K562 (cell line): Measurements from ENCODE around the gene ADNP2. TPM values are rescaled to one million over a fixed set of nuclear protein-coding genes. Genes with fewer than 3 reads are reported as not detected.

ENCODE experiments used
- ATAC-seq: fragments of 200-7000 bp; cut with Tn5 transposase; 3 replicates; pipeline ENCODE4 v1.9.1; 2020; ENCODE audit warnings: moderate library complexity
- BruUV-seq: library from RNA; stranded (reverse); fragments of 400-500 nt; replicated peaks from 2 replicates; lab custom pipeline; 2021; lab: Mats Ljungman, UMichigan
- CTCF ChIA-PET: fragments of 300-600 bp; formaldehyde crosslinking; extraction: SDS; loops from one replicate; lab custom pipeline; 2021; ENCODE audit warnings: low intra/inter-chr PET ratio; lab: Yijun Ruan, JAX
- POLR2A ChIA-PET: fragments of 300-600, 350-650 bp; sonication (Branson Sonifier 250); formaldehyde crosslinking; extraction: SDS; loops from one replicate; lab custom pipeline; 2021; ENCODE audit warnings: antibody characterized with exemption, inconsistent platforms; lab: Yijun Ruan, JAX
- DNase-seq, 4 experiments: peaks; one replicate each; pipeline versions ENCODE4 v3.0.0 to v3.0.0-alpha.2; 2011 to 2018; ENCODE audit warnings: low spot score in 3 of 4, mixed read lengths in 3 of 4; ENCODE audit errors: extremely low read depth in 1 of 4
- FAIRE-seq: peaks from 2 replicates; lab custom pipeline; 2011; peaks lifted over from hg19 to GRCh38; lab: Jason Lieb, UNC
- H2AFZ ChIP-seq: 2 replicates; pipeline ENCODE4 v1.6.0; 2011; ENCODE audit warnings: low read depth, low read length, control low read depth, inconsistent platforms
- H3K27ac ChIP-seq: fragments of 200-600 bp; 3 replicates; pipeline ENCODE4 v1.8.0; 2011; ENCODE audit warnings: low read depth, mild to moderate bottlenecking, control low read depth, inconsistent platforms, low read length, moderate library complexity, mixed read lengths; ENCODE audit errors: extremely low read depth
- H3K27me3 ChIP-seq, 2 experiments: fragments of 300-600 bp in 1 of 2; 2 replicates in 1 of 2; 3 replicates in 1 of 2; pipeline versions ENCODE4 v1.6.0 to v1.8.0; 2011; ENCODE audit warnings: inconsistent platforms in 2 of 2, low read length in 2 of 2, mild to moderate bottlenecking in 1 of 2, mixed read lengths in 1 of 2, moderate library complexity in 1 of 2; ENCODE audit not compliant: control insufficient read depth in 2 of 2, insufficient read depth in 2 of 2
- H3K36me3 ChIP-seq: fragments of 300-600 bp; 3 replicates; pipeline ENCODE4 v1.8.0; 2011; ENCODE audit warnings: mild to moderate bottlenecking, low read length, inconsistent platforms; ENCODE audit not compliant: control insufficient read depth, insufficient read depth
- H3K4me1 ChIP-seq, 2 experiments: fragments of 200-600 bp in 1 of 2; replicated peaks in 1 of 2; 2 replicates in 1 of 2; 3 replicates in 1 of 2; pipeline versions ENCODE4 v1.5.1 to v1.8.0; 2011; ENCODE audit warnings: inconsistent platforms in 2 of 2, low read length in 2 of 2, mild to moderate bottlenecking in 1 of 2, mixed read lengths in 1 of 2, moderate library complexity in 1 of 2; ENCODE audit not compliant: control insufficient read depth in 2 of 2, insufficient read depth in 2 of 2
- H3K4me2 ChIP-seq: 2 replicates; pipeline ENCODE4 v1.6.1; 2011; ENCODE audit warnings: low read length, control low read depth, inconsistent platforms, mixed read lengths; ENCODE audit not compliant: insufficient read depth
- H3K4me3 ChIP-seq: fragments of 200-600 bp; sonication (generic), shearing (Covaris generic); 2 replicates; pipeline ENCODE4 v1.5.1; 2016; ENCODE audit warnings: control low read depth, inconsistent platforms
- H3K79me2 ChIP-seq: fragments of 200-600 bp; 3 replicates; pipeline ENCODE4 v1.8.0; 2011; ENCODE audit warnings: low read length, inconsistent platforms; ENCODE audit not compliant: control insufficient read depth, insufficient read depth
- H3K9ac ChIP-seq, 2 experiments: 2 replicates each; pipeline versions ENCODE4 v1.6.0 to v1.6.1; 2011; ENCODE audit warnings: low read depth in 2 of 2, low read length in 2 of 2, control low read depth in 1 of 2, inconsistent platforms in 1 of 2, mild to moderate bottlenecking in 1 of 2, mixed read lengths in 1 of 2; ENCODE audit not compliant: insufficient read depth in 1 of 2
- H3K9me1 ChIP-seq: one replicate; pipeline ENCODE4 v1.6.0; 2011; ENCODE audit warnings: inconsistent platforms, mild to moderate bottlenecking, low read length, moderate library complexity; ENCODE audit not compliant: control insufficient read depth, insufficient read depth
- H3K9me3 ChIP-seq: replicated peaks from 2 replicates; pipeline ENCODE4 v1.5.1; 2011; ENCODE audit warnings: low read depth, low read length, inconsistent platforms; ENCODE audit not compliant: control insufficient read depth, insufficient read depth
- H4K20me1 ChIP-seq: replicated peaks from 2 replicates; pipeline ENCODE4 v1.6.1; 2011; ENCODE audit warnings: low read length, inconsistent platforms, mixed read lengths; ENCODE audit not compliant: control insufficient read depth, insufficient read depth
- ARID4B ChIP-seq: sonication (generic); formaldehyde crosslinking; IDR thresholded peaks from 2 replicates; pipeline ENCODE4 v1.8.0; 2022; ENCODE audit warnings: mild to moderate bottlenecking, missing genetic modification reagents
- BDP1 ChIP-seq: IDR thresholded peaks from 3 replicates; pipeline ENCODE4 v1.6.1; 2011; ENCODE audit not compliant: insufficient read length, insufficient read depth
- BRD4 ChIP-seq: fragments of 200-600 bp; sonication (generic); IDR thresholded peaks from 2 replicates; pipeline ENCODE4 v1.6.1; 2017; ENCODE audit warnings: inconsistent platforms
- GTF2E2 ChIP-seq: fragments of 200-800 bp; sonication (Bioruptor generic); IDR thresholded peaks from 2 replicates; pipeline ENCODE4 v1.6.1; 2016; ENCODE audit warnings: missing genetic modification characterization, missing compliant biosample characterization
- HBP1 ChIP-seq: fragments of 450-650 bp; formaldehyde crosslinking; IDR thresholded peaks from 2 replicates; pipeline ENCODE4 v1.4.0; 2022; ENCODE audit warnings: missing genetic modification characterization
- MNT ChIP-seq, 2 experiments: fragments of 450-650 bp; conservative IDR thresholded peaks; 2 replicates each; pipeline ENCODE4 v1.6.1; 2017; ENCODE audit warnings: mild to moderate bottlenecking in 2 of 2, moderate library complexity in 2 of 2
- RFX1 ChIP-seq: fragments of 450-650 bp; IDR thresholded peaks from 2 replicates; pipeline ENCODE4 v1.6.1; 2016; ENCODE audit warnings: mild to moderate bottlenecking, moderate library complexity
- RNF2 ChIP-seq: sonication (generic); IDR thresholded peaks from 2 replicates; pipeline ENCODE4 v1.6.1; 2016
- SMARCA5 ChIP-seq: fragments of 450-650 bp; IDR thresholded peaks from 2 replicates; pipeline ENCODE4 v1.6.1; 2016
- TSC22D4 ChIP-seq: fragments of 450-650 bp; IDR thresholded peaks from 2 replicates; pipeline ENCODE4 v1.6.1; 2016; ENCODE audit warnings: missing genetic modification characterization, missing biosample characterization, control low read depth
- ZBTB26 ChIP-seq: fragments of 450-650 bp; formaldehyde crosslinking; IDR thresholded peaks from 2 replicates; pipeline ENCODE4 v1.4.0; 2022; ENCODE audit warnings: missing genetic modification characterization
- WGBS: fragments of 100-300 bp; shearing (Covaris generic); methylation state at CpG from one replicate; pipeline ENCODE4 v1.1.6; 2016; ENCODE audit warnings: low coverage, mixed read lengths; ENCODE audit not compliant: insufficient coverage; ENCODE audit errors: missing lambda C conversion rate; 5-methylcytosine and 5-hydroxymethylcytosine counted together
- in situ Hi-C: fragments of 300-500 bp; cut with MboI; formaldehyde crosslinking; loops from 4 replicates; pipeline ENCODE4 v1.15.0; 2018; ENCODE audit warnings: inconsistent platforms, mixed read lengths
- intact Hi-C: fragments of 100-400 bp; cut with micrococcal nuclease; formaldehyde crosslinking; loops from 2 replicates; pipeline ENCODE4 v1.14.2; 2022
- polyA plus RNA-seq, 8 experiments: library from polyadenylated mRNA; depleted of rRNA in 4 of 8; stranded (reverse) in 5 of 8; unstranded in 3 of 8; fragments of >200 nt; fragmentation: Nextera tagmentation in 2 of 8; fragmentation: Illumina TruSeq in 1 of 8; extraction: Ambion mirVana in 2 of 8; extraction: Trizol in 1 of 8; gene quantifications; 2 replicates each; pipeline versions ENCODE4 v1.2.1 to v1.2.3, GENCODE V29; 2011 to 2014; ENCODE audit warnings: inconsistent platforms in 1 of 8, missing spikeins in 1 of 8
- total RNA-seq, 7 experiments: library from RNA; depleted of rRNA in 6 of 7; stranded (reverse); fragments of >200 nt in 6 of 7; fragmentation: Illumina TruSeq in 2 of 7; extraction: Trizol in 2 of 7; gene quantifications; 2 replicates each; pipeline versions ENCODE4 v1.2.1 to v1.2.3, GENCODE V29; 2011 to 2021; ENCODE audit warnings: low replicate concordance in 1 of 7

Gene ADNP2
- total and polyA plus RNA-seq, 9 of the 15 experiments (the other 6 are each of a cell fraction or from before 2014, with no cell fraction given): 5.8 to 24.3 (median 16.0) TPM

GRCh38 chr18:80188643-80189530, 79.8 kb downstream of the ADNP2 start:
- Histone ChIP-seq H3K27ac (no peak overlapping the region), H2AFZ (no peak overlapping the region), H3K79me2 (no peaks in the 10 kb centered on the region), H3K9me3 (no peaks in the 10 kb centered on the region), H3K9me1 (no peaks in the 10 kb centered on the region), H3K27me3 (peaks cover 19 to 72% of the 10 kb centered on the region in 2 experiments), H3K36me3 (no peaks in the 10 kb centered on the region), H3K4me3 (no peak overlapping the region), H3K4me2 (no peak overlapping the region), H3K4me1 (no peaks in the 10 kb centered on the region), H4K20me1 (no peaks in the 10 kb centered on the region), H3K9ac (no peak overlapping the region)
- CTCF ChIA-PET: no interaction called here
- DNase-seq (no peak), FAIRE-seq (no peak), ATAC-seq (no peak)
- WGBS: under 1% methylated on average over 19 of the region's 20 CpGs
- TF ChIP-seq SMARCA5 (no peak), RNF2 (no peak), RFX1 (no peak), HBP1 (CRISPR knock-in tag) (no peak), TSC22D4 (tag) (no peak), MNT (conservative IDR thresholded peaks at IDR 0.05) (no peak), ZBTB26 (CRISPR knock-in tag) (no peak), BRD4 (no peak), BDP1 (no peak), ARID4B (CRISPR knock-in tag) (no peak), GTF2E2 (tag) (no peak)
- in situ Hi-C loops: no loop called here
- intact Hi-C loops: no loop called here
- POLR2A ChIA-PET: no interaction called here
- no TSS peak for BruUV-seq
